HCT116 (cell line): Measurements from ENCODE around the gene TMEM181. TPM values are rescaled to one million over a fixed set of nuclear protein-coding genes. Genes with fewer than 3 reads are reported as not detected.

Experiments
- ATAC-seq: fragments of 200-7000 bp; cut with Tn5 transposase; 2 replicates; pipeline ENCODE4 v1.9.1; 2020; ENCODE audit warnings: mild to moderate bottlenecking, moderate library complexity
- BruUV-seq: library from RNA; stranded (reverse); fragments of 400-500 nt; replicated peaks from 2 replicates; lab custom pipeline; 2021; lab: Mats Ljungman, UMichigan
- CTCF ChIA-PET: fragments of 300-600 bp; sonication (Branson Sonifier 250); formaldehyde crosslinking; loops from one replicate; lab custom pipeline; 2021; ENCODE audit warnings: antibody characterized with exemption; lab: Charles Lee
- POLR2A ChIA-PET: fragments of 300-600, 350-600 bp; sonication (Branson Sonifier 250); formaldehyde crosslinking; loops from one replicate; lab custom pipeline; 2021; ENCODE audit warnings: antibody characterized with exemption; lab: Charles Lee
- RAD21 ChIA-PET, 2 experiments: fragments of 300-600 bp; sonication (Branson Sonifier 250); formaldehyde crosslinking; loops; one replicate each; lab custom pipeline; 2023; ENCODE audit warnings: low total read pairs in 2 of 2; ENCODE audit not compliant: uncharacterized antibody in 2 of 2, unreplicated experiment in 2 of 2, low non-redundant PET in 1 of 2; lab: Charles Lee
- DNase-seq: peaks from one replicate; pipeline ENCODE4 v3.0.0-alpha.2; 2010; ENCODE audit warnings: low read depth, low spot score
- H2AFZ ChIP-seq: fragments of 200-600 bp; shearing (Covaris generic), sonication (generic); 2 replicates; pipeline ENCODE4 v1.6.1; 2017; ENCODE audit warnings: low read depth, mixed run types, mixed read lengths, antibody characterized with exemption, low read length; ENCODE audit not compliant: poor library complexity, severe bottlenecking
- H3K27ac ChIP-seq: 2 replicates; pipeline ENCODE4 v1.5.1; 2012; ENCODE audit warnings: low read depth, low read length
- H3K27me3 ChIP-seq: fragments of 200-600 bp; sonication (generic); 2 replicates; pipeline ENCODE4 v1.6.1; 2016; ENCODE audit warnings: mixed run types, low read length, mixed read lengths; ENCODE audit not compliant: insufficient read depth
- H3K36me3 ChIP-seq, 2 experiments: fragments of 200-500 bp in 1 of 2; fragments of 200-600 bp in 1 of 2; sonication (Bioruptor generic) in 1 of 2; sonication (generic) in 1 of 2; 2 replicates each; pipeline versions ENCODE4 v1.5.1 to v1.6.1; 2014 to 2016; ENCODE audit warnings: low read length in 2 of 2, inconsistent platforms in 1 of 2, mixed read lengths in 1 of 2, mixed run types in 1 of 2; ENCODE audit not compliant: insufficient read depth in 2 of 2, control insufficient read depth in 1 of 2
- H3K4me1 ChIP-seq, 2 experiments: fragments of 200-600 bp in 1 of 2; sonication (generic) in 1 of 2; 2 replicates each; pipeline versions ENCODE4 v1.5.1 to v1.6.1; 2012 to 2017; ENCODE audit warnings: low read length in 2 of 2, inconsistent platforms in 1 of 2, mild to moderate bottlenecking in 1 of 2, mixed read lengths in 1 of 2, mixed run types in 1 of 2, moderate library complexity in 1 of 2; ENCODE audit not compliant: insufficient read depth in 2 of 2, control insufficient read depth in 1 of 2
- H3K4me2 ChIP-seq: fragments of 200-600 bp; sonication (generic); 2 replicates; pipeline ENCODE4 v1.6.1; 2017; ENCODE audit warnings: mixed run types, low read length, mixed read lengths
- H3K4me3 ChIP-seq, 2 experiments: fragments of 200-600 bp in 1 of 2; sonication (generic) in 1 of 2; replicated peaks in 1 of 2; 2 replicates each; pipeline ENCODE4 v1.5.1; 2011 to 2016; ENCODE audit warnings: low read length in 2 of 2, control low read depth in 1 of 2, low read depth in 1 of 2, mild to moderate bottlenecking in 1 of 2, mixed read lengths in 1 of 2, mixed run types in 1 of 2
- H3K79me2 ChIP-seq: fragments of 200-600 bp; sonication (generic); 2 replicates; pipeline ENCODE4 v1.6.1; 2017; ENCODE audit warnings: mild to moderate bottlenecking, mixed run types, low read length, moderate library complexity, mixed read lengths; ENCODE audit not compliant: insufficient read depth
- H3K9ac ChIP-seq: fragments of 200-600 bp; sonication (generic); 2 replicates; pipeline ENCODE4 v1.6.1; 2016; ENCODE audit warnings: low read length, mixed read lengths
- H3K9me2 ChIP-seq: fragments of 200-600 bp; sonication (generic), shearing (Covaris generic); 2 replicates; pipeline ENCODE4 v1.6.1; 2017; ENCODE audit warnings: mixed run types, mild to moderate bottlenecking, moderate library complexity; ENCODE audit not compliant: insufficient read depth
- H3K9me3 ChIP-seq, 2 experiments: fragments of 200-500 bp in 1 of 2; fragments of 200-600 bp in 1 of 2; sonication (Bioruptor generic) in 1 of 2; sonication (generic) in 1 of 2; 2 replicates each; pipeline ENCODE4 v1.6.1; 2014 to 2017; ENCODE audit warnings: low read length in 2 of 2, mixed read lengths in 2 of 2, inconsistent platforms in 1 of 2, low read depth in 1 of 2, mild to moderate bottlenecking in 1 of 2, mixed run types in 1 of 2, moderate library complexity in 1 of 2; ENCODE audit not compliant: control insufficient read depth in 1 of 2, insufficient read depth in 1 of 2
- H4K20me1 ChIP-seq: fragments of 200-600 bp; sonication (generic), shearing (Covaris generic); 2 replicates; pipeline ENCODE4 v1.6.1; 2017; ENCODE audit warnings: mixed run types, mild to moderate bottlenecking, moderate library complexity; ENCODE audit not compliant: insufficient read depth
- CBX3 ChIP-seq: IDR thresholded peaks from 2 replicates; pipeline ENCODE4 v1.6.1; 2012; ENCODE audit warnings: low read depth
- EGR1 ChIP-seq: IDR thresholded peaks from 2 replicates; pipeline ENCODE4 v1.6.1; 2012; ENCODE audit warnings: low read depth
- EZH2 ChIP-seq: fragments of 200-600 bp; sonication (generic); IDR thresholded peaks from 2 replicates; pipeline ENCODE4 v1.6.1; 2017; ENCODE audit warnings: antibody characterized with exemption, mixed run types
- RAD21 ChIP-seq: IDR thresholded peaks from 2 replicates; pipeline ENCODE4 v1.6.1; 2012; ENCODE audit warnings: low read depth, mild to moderate bottlenecking
- SP1 ChIP-seq: IDR thresholded peaks from 2 replicates; pipeline ENCODE4 v1.6.1; 2012; ENCODE audit warnings: low read depth
- SRF ChIP-seq: IDR thresholded peaks from 2 replicates; pipeline ENCODE4 v1.6.1; 2012; ENCODE audit warnings: low read depth
- ZFX ChIP-seq: fragments of 450-650 bp; IDR thresholded peaks from 2 replicates; pipeline ENCODE4 v1.6.1; 2017
- intact Hi-C: fragments of 100-400 bp; cut with micrococcal nuclease; formaldehyde crosslinking; loops from 2 replicates; pipeline ENCODE4 v1.10.0; 2022
- total RNA-seq: library from RNA; stranded (reverse); gene quantifications from one replicate; pipeline ENCODE4 v1.2.1, GENCODE V29; 2021; ENCODE audit not compliant: unreplicated experiment

Gene TMEM181
- total RNA-seq, 1 experiment from 2014 or later = 34.4 TPM

DNA sequence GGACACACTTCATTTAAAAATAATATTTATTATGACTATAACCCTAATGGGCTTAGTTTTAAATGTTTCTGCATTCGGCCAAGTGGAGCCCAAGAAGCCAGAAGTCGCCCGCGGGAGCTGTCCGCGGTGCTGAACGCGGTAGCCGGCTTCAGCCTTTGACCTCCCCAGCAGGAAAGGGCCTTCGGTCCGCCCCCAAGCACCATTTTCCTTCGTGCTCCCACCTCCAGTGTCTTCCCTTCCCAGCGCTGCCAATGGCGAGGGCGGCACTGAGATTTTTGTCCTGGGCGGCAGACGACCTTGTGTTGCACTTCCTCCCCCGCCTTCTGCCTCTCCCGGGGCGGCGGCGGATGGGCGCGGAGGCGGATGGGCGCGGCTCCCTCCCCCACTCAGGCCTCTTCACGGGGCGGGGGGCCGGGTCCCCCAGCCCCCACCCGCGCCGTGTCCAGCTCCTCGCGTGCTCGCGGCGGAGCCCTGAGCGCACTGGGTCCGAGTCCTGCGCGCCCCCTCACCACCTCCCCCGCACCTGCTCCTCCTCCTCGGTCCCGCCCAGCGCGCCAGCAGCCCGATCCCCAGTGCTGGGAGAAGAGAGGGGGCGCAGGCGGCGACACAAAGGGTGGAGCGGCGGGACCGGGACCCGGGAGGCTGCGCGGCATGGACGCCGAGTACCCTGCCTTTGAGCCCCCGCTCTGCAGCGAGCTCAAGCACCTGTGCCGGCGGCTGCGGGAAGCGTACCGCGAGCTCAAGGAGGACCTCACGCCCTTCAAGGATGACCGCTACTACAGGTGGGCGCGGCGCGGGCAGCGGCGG, 23.6 kb upstream of the TMEM181 start (continued):
- TF ChIP-seq SRF = no peak
- TF ChIP-seq SP1 = no peak
- TF ChIP-seq RAD21 = no peak; the same call in 1 of the 2 replicates

- Histone ChIP-seq H3K36me3 (no peaks in the 10 kb centered on the region), H3K9me2 (no peaks in the 10 kb centered on the region), H3K4me3 (peak overlapping the region; percentile 58 to 74), H3K9me3 (no peaks in the 10 kb centered on the region), H3K4me2 (peak overlapping the region; percentile 87), H3K27ac (peak overlapping the region; percentile 42; the same call in 1 of the 2 replicates), H3K79me2 (no peaks in the 10 kb centered on the region), H3K4me1 (peaks cover 11 to 14% of the 10 kb centered on the region in 2 experiments; a peak in 3 of 4 replicates), H3K27me3 (no peaks in the 10 kb centered on the region), H4K20me1 (no peaks in the 10 kb centered on the region), H2AFZ (no peak overlapping the region), H3K9ac (no peak overlapping the region)
- DNase-seq = peak; percentile 13
- ChIA-PET RAD21 (interaction anchor here in 1 of 2 experiments (0.6 kb wide), 1 partner anchor 597 kb away, joined by 3 read pairs; no protein-coding TSS in a partner anchor), POLR2A (no interaction called here), CTCF (interaction anchor here (1.1 to 1.6 kb wide), 3 partner anchors 18 to 323 kb away, joined by 4 to 7 read pairs (median 5); no protein-coding TSS in a partner anchor)
- peak; percentile 78 for ATAC-seq
- TF ChIP-seq CBX3 (no peak), ZFX (peak; percentile 25; the same call in 1 of the 2 replicates), EGR1 (peak; percentile 86), EZH2 (no peak)
- intact Hi-C loops = no loop called here
- BruUV-seq = no TSS peak
Observed at GRCh38 chr6:158536891-158537798, 22.7 kb upstream of the TMEM181 start.
